Measurements from ENCODE around the gene BLID.

The BLID gene

GRCh38 chr11:122115524-122116379 lies at the start of gene BLID:
TSS of gene BLID (minus strand) at chr11:122116215. CDS start at chr11:122115922, 293 bp downstream.
- DNase-seq = no peak

GRCh38 chr11:122163053-122163819 lies 47.2 kb upstream of the BLID start:
- no peak for DNase-seq

GRCh38 chr11:122162095-122162494 lies 46.1 kb upstream of the BLID start:
- no peak for DNase-seq

- no peak for DNase-seq
These were observed 45.0 kb upstream of the BLID start for GRCh38 chr11:122160841-122161590.

GRCh38 chr11:122159861-122160260 lies 43.8 kb upstream of the BLID start:
- DNase-seq = no peak

- peak; percentile 78 for DNase-seq
These were observed 43.2 kb upstream of the BLID start for GRCh38 chr11:122159173-122159721.

- no peak for DNase-seq
These were observed 42.2 kb upstream of the BLID start for GRCh38 chr11:122158171-122158570.

GRCh38 chr11:122157653-122158161 lies 41.7 kb upstream of the BLID start:
- DNase-seq = no peak

- DNase-seq = peak; percentile 49
These were observed 40.9 kb upstream of the BLID start for GRCh38 chr11:122156940-122157382.

- no peak for DNase-seq
These were observed 39.9 kb upstream of the BLID start for GRCh38 chr11:122155765-122156527.

GRCh38 chr11:122154994-122155393 lies 39.0 kb upstream of the BLID start:
- no peak for DNase-seq

GRCh38 chr11:122154227-122154626 lies 38.2 kb upstream of the BLID start:
- DNase-seq = no peak

- DNase-seq = no peak
These were observed 37.7 kb upstream of the BLID start for GRCh38 chr11:122153746-122154145.

- DNase-seq = no peak
These were observed 34.5 kb upstream of the BLID start for GRCh38 chr11:122150216-122151124.

- DNase-seq = no peak
These were observed 33.2 kb upstream of the BLID start for GRCh38 chr11:122149202-122149601.

- DNase-seq = no peak
These were observed 30.5 kb upstream of the BLID start for GRCh38 chr11:122146475-122146874.

GRCh38 chr11:122145715-122146274 lies 29.8 kb upstream of the BLID start:
- DNase-seq = no peak

- no peak for DNase-seq
These were observed 28.7 kb upstream of the BLID start for GRCh38 chr11:122144752-122145151.

GRCh38 chr11:122141725-122142124 lies 25.7 kb upstream of the BLID start:
- no peak for DNase-seq

- DNase-seq = no peak
These were observed 24.5 kb upstream of the BLID start for GRCh38 chr11:122140500-122140899.

GRCh38 chr11:122139595-122139866 lies 23.5 kb upstream of the BLID start:
- no peak for DNase-seq

Measured in right forelimb (tissue), 1 donor.